Measurements from ENCODE around the gene DOCK10. TPM values are rescaled to one million over a fixed set of nuclear protein-coding genes. Genes with fewer than 3 reads are reported as not detected.

DOCK10 gene
- total RNA-seq, 2 experiments from 2014 or later, result 40.8 to 68.2 TPM

DNA sequence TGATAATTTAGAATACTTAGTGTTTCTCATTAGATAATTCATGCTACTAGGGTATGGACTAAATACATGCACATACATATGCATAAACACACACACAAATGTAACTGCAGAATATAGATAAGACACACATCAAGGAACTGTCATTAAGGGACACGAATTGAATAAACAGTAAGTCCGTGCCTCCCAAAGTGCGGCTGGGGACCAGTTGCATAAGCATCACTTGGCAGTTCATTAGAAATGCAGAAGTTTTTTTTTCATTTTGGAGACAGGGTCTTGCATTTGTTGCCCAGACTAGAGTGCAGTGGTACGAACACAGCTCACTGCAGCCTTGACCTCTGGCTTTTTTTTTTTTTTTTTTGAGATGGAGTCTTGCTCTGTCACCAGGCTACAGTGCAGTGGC is 196.1 kb downstream of the DOCK10 start:
- Histone ChIP-seq H3K79me2 (ENCODE audit: insufficient read depth, low read depth, low read length) (no peaks in the 10 kb centered on the region), H3K4me3 (ENCODE audit: low read depth, low read length, poor library complexity, severe bottlenecking) (no peak overlapping the region), H2AFZ (ENCODE audit: low read length) (no peak overlapping the region), H4K20me1 (ENCODE audit: insufficient read depth, low read length) (no peaks in the 10 kb centered on the region), H3K4me1 (ENCODE audit: insufficient read depth, low read length, poor library complexity, severe bottlenecking) (no peaks in the 10 kb centered on the region), H3K36me3 (ENCODE audit: insufficient read depth, low read length) (peaks cover 77% of the 10 kb centered on the region), H3K27ac (ENCODE audit: low read depth, low read length, poor library complexity, severe bottlenecking) (no peak overlapping the region), H3K4me2 (ENCODE audit: low read length) (no peak overlapping the region), H3K9me3 (ENCODE audit: low read length) (no peaks in the 10 kb centered on the region), H3K9me2 (ENCODE audit: insufficient read depth, low read length) (no peaks in the 10 kb centered on the region)
- ChIA-PET POLR2A (interaction anchor here (2.1 kb wide), 1 partner anchor 9 kb away, joined by 9 read pairs; no protein-coding TSS in a partner anchor), CTCF (ENCODE audit: unreplicated experiment) (no interaction called here)
- intact Hi-C loops (cut with micrococcal nuclease; ENCODE audit: unreplicated experiment), result no loop called here
- no peak for TF ChIP-seq EZH2phosphoT487 (IDR thresholded peaks at IDR 0.05; ENCODE audit: borderline replicate concordance, low read depth, low read length)
- no peak for TF ChIP-seq CTCF (conservative IDR thresholded peaks at IDR 0.05; ENCODE audit: low read length)
- no peak for DNase-seq (ENCODE audit: low spot score)
- no TSS peak for BruUV-seq (replicated peaks)

DNA sequence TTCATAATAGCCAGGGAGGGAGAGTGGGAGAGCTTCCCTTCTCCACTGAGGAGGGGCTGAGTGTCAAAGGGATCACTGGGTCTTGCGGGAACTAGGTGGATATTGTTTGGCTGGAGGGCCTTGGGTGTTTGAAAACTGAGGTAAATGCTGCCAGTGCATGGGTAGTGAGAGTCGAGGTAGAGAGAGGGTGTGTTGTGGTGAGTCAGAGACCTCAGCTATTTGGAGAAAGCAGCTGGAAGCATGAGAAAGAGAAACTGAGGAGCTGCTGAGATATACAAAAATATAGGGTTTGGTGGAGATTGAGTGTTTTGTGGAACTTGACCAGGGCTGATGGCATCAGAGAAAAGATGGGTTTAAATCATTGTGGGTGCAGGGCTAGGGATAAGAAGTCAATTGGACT is 199.1 kb downstream of the DOCK10 start:
- no peaks in the 10 kb centered on the region for H4K20me1 ChIP-seq (ENCODE audit: insufficient read depth, low read length)
- H3K36me3 ChIP-seq (ENCODE audit: insufficient read depth, low read length), result peaks cover 81% of the 10 kb centered on the region
- CTCF ChIA-PET (ENCODE audit: unreplicated experiment), result no interaction called here
- H3K27ac ChIP-seq (ENCODE audit: low read depth, low read length, poor library complexity, severe bottlenecking), result no peak overlapping the region
- DNase-seq (ENCODE audit: low spot score), result no peak
- H3K9me3 ChIP-seq (ENCODE audit: low read length), result peaks cover 8% of the 10 kb centered on the region; the same call in 1 of the 2 replicates
- no peaks in the 10 kb centered on the region for H3K79me2 ChIP-seq (ENCODE audit: insufficient read depth, low read depth, low read length)
- no peaks in the 10 kb centered on the region for H3K9me2 ChIP-seq (ENCODE audit: insufficient read depth, low read length)
- POLR2A ChIA-PET, result interaction anchor here (0.7 to 1.2 kb wide), 2 partner anchors 10 to 13 kb away, joined by 3 read pairs; no protein-coding TSS in a partner anchor
- no TSS peak for BruUV-seq (replicated peaks)
- H3K4me2 ChIP-seq (ENCODE audit: low read length), result no peak overlapping the region
- no peaks in the 10 kb centered on the region for H3K4me1 ChIP-seq (ENCODE audit: insufficient read depth, low read length, poor library complexity, severe bottlenecking)
- H3K4me3 ChIP-seq (ENCODE audit: low read depth, low read length, poor library complexity, severe bottlenecking), result no peak overlapping the region
- H2AFZ ChIP-seq (ENCODE audit: low read length), result no peak overlapping the region
- no peak for TF ChIP-seq EZH2phosphoT487 (IDR thresholded peaks at IDR 0.05; ENCODE audit: borderline replicate concordance, low read depth, low read length)
- no peak for TF ChIP-seq CTCF (conservative IDR thresholded peaks at IDR 0.05; ENCODE audit: low read length)
- intact Hi-C loops (cut with micrococcal nuclease; ENCODE audit: unreplicated experiment), result no loop called here

DNA sequence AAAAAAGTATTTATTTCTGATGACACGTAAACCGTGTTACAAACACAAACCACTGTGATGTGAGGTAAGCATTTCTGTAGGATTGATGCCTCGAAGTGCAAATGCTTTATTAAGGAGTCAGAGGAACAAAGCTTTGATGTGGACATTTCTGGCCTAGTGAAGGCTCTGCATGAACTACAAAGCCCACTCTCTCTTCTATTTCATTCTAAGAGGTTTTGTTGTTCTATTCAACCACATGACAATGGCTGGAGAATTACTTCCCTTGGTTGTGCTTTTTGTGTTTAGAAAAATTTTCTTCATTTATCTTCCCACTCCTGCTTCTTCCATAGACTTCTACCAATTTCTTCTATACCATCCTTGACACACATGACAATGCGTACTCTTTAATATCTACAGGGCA is 200.4 kb downstream of the DOCK10 start:
- intact Hi-C loops (cut with micrococcal nuclease; ENCODE audit: unreplicated experiment), result no loop called here
- no peaks in the 10 kb centered on the region for H3K79me2 ChIP-seq (ENCODE audit: insufficient read depth, low read depth, low read length)
- no peak overlapping the region for H3K27ac ChIP-seq (ENCODE audit: low read depth, low read length, poor library complexity, severe bottlenecking)
- H3K4me2 ChIP-seq (ENCODE audit: low read length), result no peak overlapping the region
- H3K4me3 ChIP-seq (ENCODE audit: low read depth, low read length, poor library complexity, severe bottlenecking), result no peak overlapping the region
- ChIA-PET CTCF (ENCODE audit: unreplicated experiment) (no interaction called here), POLR2A (interaction anchor here (0.7 to 1.2 kb wide), 2 partner anchors 12 to 16 kb away, joined by 3 read pairs; no protein-coding TSS in a partner anchor)
- H2AFZ ChIP-seq (ENCODE audit: low read length), result no peak overlapping the region
- BruUV-seq (replicated peaks), result no TSS peak
- peaks cover 8% of the 10 kb centered on the region; the same call in 1 of the 2 replicates for H3K9me3 ChIP-seq (ENCODE audit: low read length)
- no peaks in the 10 kb centered on the region for H4K20me1 ChIP-seq (ENCODE audit: insufficient read depth, low read length)
- DNase-seq (ENCODE audit: low spot score), result no peak
- H3K4me1 ChIP-seq (ENCODE audit: insufficient read depth, low read length, poor library complexity, severe bottlenecking), result no peaks in the 10 kb centered on the region
- TF ChIP-seq EZH2phosphoT487 (IDR thresholded peaks at IDR 0.05; ENCODE audit: borderline replicate concordance, low read depth, low read length), result no peak
- TF ChIP-seq CTCF (conservative IDR thresholded peaks at IDR 0.05; ENCODE audit: low read length), result no peak
- H3K36me3 ChIP-seq (ENCODE audit: insufficient read depth, low read length), result peaks cover 79% of the 10 kb centered on the region
- no peaks in the 10 kb centered on the region for H3K9me2 ChIP-seq (ENCODE audit: insufficient read depth, low read length)
